Fibroblast of villous mesenchyme (primary cell): Measurements from ENCODE around the gene INS. TPM values are rescaled to one million over a fixed set of nuclear protein-coding genes. Genes with fewer than 3 reads are reported as not detected.

Experiments used
- DNase-seq: peaks from one replicate; pipeline ENCODE4 v3.0.0-alpha.2; 2010; ENCODE audit warnings: low read depth
- H3K4me3 ChIP-seq: 2 replicates; pipeline ENCODE4 v1.5.1; 2011; ENCODE audit warnings: low read depth, mild to moderate bottlenecking, low read length
- total RNA-seq: library from RNA; depleted of rRNA; stranded (reverse); fragments of >200 nt; gene quantifications from 2 replicates; pipeline ENCODE4 v1.2.3, GENCODE V29; 2012
- TF ChIP-seq, protein P1 (sequence below): IDR thresholded peaks from 2 replicates; pipeline ENCODE4 v1.5.1; 2012; ENCODE audit warnings: low read depth, mild to moderate bottlenecking, low read length; ENCODE audit not compliant: insufficient read depth

The INS gene
- total RNA-seq, 1 donor = not detected

DNA sequence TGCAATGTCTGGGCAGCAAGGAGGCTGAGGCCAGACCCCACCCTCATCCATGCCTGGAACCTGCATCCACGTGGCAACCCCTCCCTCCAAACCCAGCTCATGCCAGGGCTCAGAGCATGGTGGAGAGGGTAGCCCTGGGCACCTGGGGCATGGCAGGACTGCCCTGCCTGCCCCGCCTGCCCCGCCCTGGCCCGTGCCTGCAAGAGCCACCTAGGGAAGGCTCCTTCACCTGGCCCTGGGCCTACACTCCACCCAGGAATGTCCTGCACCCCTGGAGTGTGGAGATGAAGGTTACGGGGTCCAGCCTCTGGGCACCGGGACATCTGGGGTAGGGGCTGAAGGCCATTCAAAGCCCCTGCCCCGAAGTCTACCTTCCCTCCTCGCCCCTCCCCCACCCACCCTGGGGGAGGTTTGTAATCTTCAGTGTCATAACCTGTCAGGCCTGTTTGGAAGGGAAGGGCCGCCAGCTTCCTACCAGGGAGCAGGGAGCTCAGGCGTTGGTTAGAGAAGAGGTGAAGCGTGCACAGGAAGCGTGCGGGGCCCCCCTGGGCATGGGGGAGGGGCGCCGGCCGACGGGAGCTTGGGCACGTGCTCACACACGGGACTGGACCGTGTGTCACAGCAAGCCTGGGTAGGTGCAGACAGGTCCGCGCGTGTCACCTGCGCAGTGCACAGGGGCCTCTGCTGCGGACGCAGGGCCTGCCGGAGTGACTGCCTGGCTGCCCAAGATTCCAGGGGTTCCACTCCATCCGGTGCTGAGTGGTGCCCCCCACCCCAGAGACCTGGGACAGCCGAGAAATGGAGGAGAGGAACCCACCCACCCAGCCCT, 41.3 kb upstream of the INS start:
- no peak for DNase-seq
- H3K4me3 ChIP-seq = no peak overlapping the region
- TF ChIP-seq, protein P1, sequence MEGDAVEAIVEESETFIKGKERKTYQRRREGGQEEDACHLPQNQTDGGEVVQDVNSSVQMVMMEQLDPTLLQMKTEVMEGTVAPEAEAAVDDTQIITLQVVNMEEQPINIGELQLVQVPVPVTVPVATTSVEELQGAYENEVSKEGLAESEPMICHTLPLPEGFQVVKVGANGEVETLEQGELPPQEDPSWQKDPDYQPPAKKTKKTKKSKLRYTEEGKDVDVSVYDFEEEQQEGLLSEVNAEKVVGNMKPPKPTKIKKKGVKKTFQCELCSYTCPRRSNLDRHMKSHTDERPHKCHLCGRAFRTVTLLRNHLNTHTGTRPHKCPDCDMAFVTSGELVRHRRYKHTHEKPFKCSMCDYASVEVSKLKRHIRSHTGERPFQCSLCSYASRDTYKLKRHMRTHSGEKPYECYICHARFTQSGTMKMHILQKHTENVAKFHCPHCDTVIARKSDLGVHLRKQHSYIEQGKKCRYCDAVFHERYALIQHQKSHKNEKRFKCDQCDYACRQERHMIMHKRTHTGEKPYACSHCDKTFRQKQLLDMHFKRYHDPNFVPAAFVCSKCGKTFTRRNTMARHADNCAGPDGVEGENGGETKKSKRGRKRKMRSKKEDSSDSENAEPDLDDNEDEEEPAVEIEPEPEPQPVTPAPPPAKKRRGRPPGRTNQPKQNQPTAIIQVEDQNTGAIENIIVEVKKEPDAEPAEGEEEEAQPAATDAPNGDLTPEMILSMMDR = no peak

DNA sequence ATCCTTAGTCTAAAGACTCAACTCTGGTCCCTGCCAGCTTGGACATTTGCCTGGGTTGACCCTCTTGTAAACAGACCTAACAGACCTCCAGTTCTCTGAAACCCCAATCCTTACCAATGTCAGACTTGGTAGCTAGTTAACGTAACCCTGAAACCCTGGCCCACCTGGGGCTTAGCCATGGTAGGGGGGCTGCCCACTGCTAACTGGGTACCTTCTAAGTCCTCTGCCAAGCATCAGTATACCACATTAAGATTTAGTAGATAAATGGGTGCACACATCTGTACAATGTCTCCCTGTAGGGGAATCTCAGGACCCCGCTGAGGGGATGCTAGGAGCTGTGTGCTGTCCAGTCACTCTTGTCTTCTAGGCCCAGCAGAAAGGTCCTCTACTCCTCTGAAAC, 40.5 kb upstream of the INS start:
- no peak overlapping the region for H3K4me3 ChIP-seq
- DNase-seq = no peak
- TF ChIP-seq, protein P1 = no peak

DNA sequence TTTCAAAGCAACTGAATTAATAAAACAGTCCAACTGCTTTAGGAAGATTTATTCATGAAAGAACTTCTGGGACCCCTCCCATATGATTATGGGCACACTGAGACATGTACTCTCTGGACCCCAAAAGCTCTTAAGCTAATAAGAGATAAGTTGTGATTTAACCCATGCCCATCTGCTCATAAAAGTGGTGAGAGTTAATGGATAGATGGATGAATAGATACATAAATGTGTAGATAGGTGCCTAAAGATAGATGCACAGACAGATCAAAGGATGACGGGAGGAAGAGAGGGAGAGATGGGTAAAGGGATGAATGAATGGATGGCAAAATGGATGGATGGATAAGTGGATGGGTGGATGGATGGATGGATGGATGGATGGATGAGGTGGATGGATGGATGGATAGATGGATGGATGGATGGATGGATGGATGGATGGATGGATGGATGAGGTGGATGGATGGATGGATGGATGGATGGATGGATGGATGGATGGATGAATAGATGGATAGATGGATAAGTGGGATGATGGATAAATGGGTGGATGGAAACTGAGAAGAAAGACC, 40.0 kb upstream of the INS start:
- H3K4me3 ChIP-seq = no peak overlapping the region
- TF ChIP-seq, protein P1 = no peak
- DNase-seq = no peak

DNA sequence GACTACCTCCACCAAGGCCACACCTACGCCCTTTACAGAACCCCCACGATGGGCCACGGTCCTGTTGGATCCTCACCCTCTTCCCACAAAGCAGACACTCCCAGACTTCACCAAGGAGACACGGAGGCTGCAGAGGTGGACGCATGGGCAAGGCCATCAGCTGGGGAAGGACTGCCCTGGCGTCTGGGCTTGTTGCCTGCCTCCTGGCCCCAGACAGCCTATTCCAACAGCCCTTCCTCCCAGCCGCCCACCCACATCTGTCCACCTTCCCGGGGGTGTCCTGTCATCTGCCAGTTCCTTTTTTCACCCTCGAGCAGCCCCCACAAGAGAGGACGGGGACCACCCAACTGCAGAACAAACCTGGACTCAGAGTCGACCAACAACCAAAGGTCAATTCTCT, 39.5 kb upstream of the INS start:
- no peak overlapping the region for H3K4me3 ChIP-seq
- TF ChIP-seq, protein P1 = no peak
- no peak for DNase-seq

DNA sequence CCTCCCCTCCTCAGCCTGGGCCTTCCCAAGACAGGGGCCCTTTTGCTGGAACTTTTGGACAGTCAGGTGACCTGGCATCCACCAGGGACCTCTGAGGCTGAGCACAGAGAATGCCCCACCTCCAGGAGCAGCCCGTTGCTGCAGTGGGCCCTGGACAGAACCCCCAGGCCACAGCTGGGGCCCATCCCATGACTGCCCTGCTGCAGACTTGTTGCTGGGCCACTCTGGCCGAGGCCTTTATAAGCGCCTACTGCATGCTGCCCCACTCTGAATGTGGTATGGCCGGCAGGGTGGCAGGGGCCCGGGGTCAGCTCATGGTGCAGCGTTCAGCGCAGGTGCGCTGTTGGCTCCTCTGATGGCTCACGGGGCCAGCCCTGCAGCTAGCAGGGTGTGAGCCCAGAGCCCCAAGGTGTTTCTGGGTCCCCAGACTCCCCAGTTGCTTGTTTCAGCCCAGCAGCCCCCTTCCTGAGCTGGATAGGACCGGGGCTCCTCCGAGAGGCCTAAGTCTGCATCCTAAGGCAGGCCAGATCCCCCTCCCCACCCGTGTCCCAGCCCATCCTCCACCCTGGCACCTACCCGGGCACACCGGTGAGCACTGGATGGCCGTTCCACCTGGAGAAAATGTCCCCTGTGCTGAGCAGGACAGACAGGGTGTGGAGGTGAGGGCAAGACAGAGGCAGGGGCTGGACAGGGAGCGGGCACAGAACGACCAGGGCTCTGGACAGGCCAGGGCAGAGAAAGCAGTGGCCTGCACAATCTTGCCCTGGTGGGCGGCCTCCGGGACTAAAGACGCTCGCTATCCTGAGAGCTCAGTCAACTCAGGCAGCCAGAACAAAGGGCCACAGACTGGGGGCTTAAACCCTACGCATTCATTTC, 38.7 kb upstream of the INS start:
- H3K4me3 ChIP-seq = no peak overlapping the region
- TF ChIP-seq, protein P1 = no peak
- DNase-seq = no peak

DNA sequence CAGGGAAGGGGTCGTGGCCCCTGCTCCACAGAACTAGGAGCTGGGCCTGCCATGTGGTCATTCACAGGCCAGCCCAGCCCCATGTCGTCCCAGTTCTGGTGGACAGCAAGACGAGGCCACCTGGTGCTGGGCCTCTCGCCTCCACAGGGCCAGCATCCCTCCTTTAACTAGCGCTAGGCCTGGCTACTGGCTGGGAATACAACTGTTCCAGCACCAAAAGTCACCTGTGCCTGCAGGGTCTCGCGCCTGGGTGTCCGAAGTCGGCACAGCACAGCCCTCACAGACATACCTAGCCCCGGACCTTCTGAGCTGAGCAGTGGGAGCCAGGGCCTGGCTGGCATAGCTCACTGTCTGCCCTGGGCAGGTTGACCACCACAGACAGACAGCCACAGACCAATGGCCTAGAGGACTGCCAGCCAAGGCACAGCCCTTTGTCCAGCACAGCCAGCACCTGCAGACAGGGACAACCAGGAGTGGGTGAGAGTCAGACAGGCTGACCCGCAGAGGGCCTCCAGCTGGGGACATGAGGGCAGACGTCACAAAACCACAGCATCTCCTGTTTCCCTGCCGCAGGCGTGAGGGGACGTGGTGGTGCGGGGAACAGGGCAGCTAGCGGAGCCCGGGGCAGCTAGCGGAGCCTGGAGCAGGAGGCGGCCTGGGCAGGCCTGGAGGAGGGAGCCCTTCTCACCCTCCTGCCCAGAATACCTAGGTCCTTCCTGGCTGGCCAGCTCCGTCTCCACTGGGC, 37.8 kb upstream of the INS start:
- no peak overlapping the region for H3K4me3 ChIP-seq
- TF ChIP-seq, protein P1 = no peak
- no peak for DNase-seq
